Thyroid gland (tissue), 4 donors: ENCODE results near the gene SPATA12.

Experiments
- POLR2A ChIP-seq, 2 donors: fragments of 450-650 bp; IDR thresholded peaks; one replicate each; pipeline ENCODE4 v1.6.1; 2017; ENCODE audit warnings: antibody characterized with exemption in 2 of 2, mild to moderate bottlenecking in 2 of 2, moderate library complexity in 1 of 2
- TF ChIP-seq, protein P1 (sequence below), 6 experiments: fragments of 200-600 bp in 3 of 6; fragments of 450-650 bp in 3 of 6; sonication (generic) in 3 of 6; IDR thresholded peaks; one replicate each; pipeline ENCODE4 v1.5.1; 2016 to 2019; ENCODE audit warnings: antibody characterized with exemption in 6 of 6, mild to moderate bottlenecking in 2 of 6, inconsistent platforms in 1 of 6, moderate library complexity in 1 of 6

DNA sequence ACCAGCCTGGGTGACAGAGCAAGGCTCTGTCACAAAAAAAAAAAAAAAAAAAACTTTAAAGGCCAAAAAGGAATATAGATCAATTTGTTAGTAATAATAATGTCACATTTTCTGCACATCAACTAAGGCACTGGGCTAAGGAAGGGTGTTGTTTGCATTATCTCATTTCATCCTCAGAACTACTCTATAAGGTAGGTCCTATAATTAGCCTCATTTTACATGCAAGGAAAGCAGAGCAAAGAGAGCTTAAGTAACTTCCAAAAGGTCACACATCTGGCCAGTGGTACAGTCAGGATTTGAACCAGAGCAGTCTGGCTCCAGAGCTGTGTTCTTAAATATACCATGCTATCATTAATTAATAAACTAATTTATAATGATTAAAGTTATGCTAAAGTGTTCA, 42.2 kb upstream of the SPATA12 start:
- TF ChIP-seq, protein P1, sequence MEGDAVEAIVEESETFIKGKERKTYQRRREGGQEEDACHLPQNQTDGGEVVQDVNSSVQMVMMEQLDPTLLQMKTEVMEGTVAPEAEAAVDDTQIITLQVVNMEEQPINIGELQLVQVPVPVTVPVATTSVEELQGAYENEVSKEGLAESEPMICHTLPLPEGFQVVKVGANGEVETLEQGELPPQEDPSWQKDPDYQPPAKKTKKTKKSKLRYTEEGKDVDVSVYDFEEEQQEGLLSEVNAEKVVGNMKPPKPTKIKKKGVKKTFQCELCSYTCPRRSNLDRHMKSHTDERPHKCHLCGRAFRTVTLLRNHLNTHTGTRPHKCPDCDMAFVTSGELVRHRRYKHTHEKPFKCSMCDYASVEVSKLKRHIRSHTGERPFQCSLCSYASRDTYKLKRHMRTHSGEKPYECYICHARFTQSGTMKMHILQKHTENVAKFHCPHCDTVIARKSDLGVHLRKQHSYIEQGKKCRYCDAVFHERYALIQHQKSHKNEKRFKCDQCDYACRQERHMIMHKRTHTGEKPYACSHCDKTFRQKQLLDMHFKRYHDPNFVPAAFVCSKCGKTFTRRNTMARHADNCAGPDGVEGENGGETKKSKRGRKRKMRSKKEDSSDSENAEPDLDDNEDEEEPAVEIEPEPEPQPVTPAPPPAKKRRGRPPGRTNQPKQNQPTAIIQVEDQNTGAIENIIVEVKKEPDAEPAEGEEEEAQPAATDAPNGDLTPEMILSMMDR (IDR thresholded peaks at IDR 0.05), result no peak
- no peak for TF ChIP-seq POLR2A (IDR thresholded peaks at IDR 0.05)
